HG02798 (cell line): ENCODE measurements around the gene SPEF1.
"Not testable (repeated sequence)": the region's sequence is repeated elsewhere in the genome, so short reads cannot be mapped to it uniquely, and the experiment has no call there.

Source experiments
- ATAC-seq: cut with Tn5 transposase; IDR thresholded peaks from one replicate; pipeline ENCODE4 v1.9.1; 2021; ENCODE audit warnings: mild to moderate bottlenecking; ENCODE audit not compliant: unreplicated experiment, poor library complexity

Gene SPEF1

GRCh38 chr20:3781153-3781910 is at the start of gene SPEF1:
SPEF1 (minus strand) TSS chr20:3781448; CDS start chr20:3781287, 161 bp downstream.
- ATAC-seq, result peak; percentile 72

GRCh38 chr20:3829891-3830290 is 48.6 kb upstream of the SPEF1 start:
- not testable (repeated sequence) for ATAC-seq

GRCh38 chr20:3828798-3829197 is 47.5 kb upstream of the SPEF1 start:
- ATAC-seq, result no peak

- ATAC-seq, result no peak
Observed at GRCh38 chr20:3826420-3826819, 45.2 kb upstream of the SPEF1 start.

- no peak for ATAC-seq
Observed at GRCh38 chr20:3825526-3825925, 44.3 kb upstream of the SPEF1 start.

GRCh38 chr20:3823881-3824280 is 42.6 kb upstream of the SPEF1 start:
- ATAC-seq, result no peak

GRCh38 chr20:3821996-3822395 is 40.7 kb upstream of the SPEF1 start:
- no peak for ATAC-seq

GRCh38 chr20:3820901-3821727 is 39.9 kb upstream of the SPEF1 start:
- no peak for ATAC-seq

- peak; percentile 89 for ATAC-seq
Observed at GRCh38 chr20:3820048-3820900, 39.0 kb upstream of the SPEF1 start, which contains the start of gene AP5S1. AP5S1 (plus strand) TSS chr20:3820547; CDS start chr20:3822118, 1,571 bp downstream.

- ATAC-seq, result no peak
Observed at GRCh38 chr20:3819411-3820047, 38.3 kb upstream of the SPEF1 start.

- no peak for ATAC-seq
Observed at GRCh38 chr20:3818155-3819151, 37.2 kb upstream of the SPEF1 start.

- no peak for ATAC-seq
Observed at GRCh38 chr20:3815703-3816315, 34.6 kb upstream of the SPEF1 start.

GRCh38 chr20:3814928-3815495 is 33.8 kb upstream of the SPEF1 start:
- ATAC-seq, result no peak

- no peak for ATAC-seq
Observed at GRCh38 chr20:3813848-3814581, 32.8 kb upstream of the SPEF1 start.

- no peak for ATAC-seq
Observed at GRCh38 chr20:3812975-3813847, 32.0 kb upstream of the SPEF1 start.

GRCh38 chr20:3812259-3812681 is 31.0 kb upstream of the SPEF1 start:
- ATAC-seq, result no peak
